ENCODE data around the gene VSX1. TPM values are rescaled to one million over a fixed set of nuclear protein-coding genes. Genes with fewer than 3 reads are reported as not detected.

Gene VSX1
- not detected for total RNA-seq

GRCh38 chr20:25081730-25082497, at the start of gene VSX1:
VSX1 (minus strand) TSS chr20:25082141; CDS start chr20:25082096, 45 bp downstream.
- TF ChIP-seq, protein P1, sequence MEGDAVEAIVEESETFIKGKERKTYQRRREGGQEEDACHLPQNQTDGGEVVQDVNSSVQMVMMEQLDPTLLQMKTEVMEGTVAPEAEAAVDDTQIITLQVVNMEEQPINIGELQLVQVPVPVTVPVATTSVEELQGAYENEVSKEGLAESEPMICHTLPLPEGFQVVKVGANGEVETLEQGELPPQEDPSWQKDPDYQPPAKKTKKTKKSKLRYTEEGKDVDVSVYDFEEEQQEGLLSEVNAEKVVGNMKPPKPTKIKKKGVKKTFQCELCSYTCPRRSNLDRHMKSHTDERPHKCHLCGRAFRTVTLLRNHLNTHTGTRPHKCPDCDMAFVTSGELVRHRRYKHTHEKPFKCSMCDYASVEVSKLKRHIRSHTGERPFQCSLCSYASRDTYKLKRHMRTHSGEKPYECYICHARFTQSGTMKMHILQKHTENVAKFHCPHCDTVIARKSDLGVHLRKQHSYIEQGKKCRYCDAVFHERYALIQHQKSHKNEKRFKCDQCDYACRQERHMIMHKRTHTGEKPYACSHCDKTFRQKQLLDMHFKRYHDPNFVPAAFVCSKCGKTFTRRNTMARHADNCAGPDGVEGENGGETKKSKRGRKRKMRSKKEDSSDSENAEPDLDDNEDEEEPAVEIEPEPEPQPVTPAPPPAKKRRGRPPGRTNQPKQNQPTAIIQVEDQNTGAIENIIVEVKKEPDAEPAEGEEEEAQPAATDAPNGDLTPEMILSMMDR (IDR thresholded peaks at IDR 0.05), result no peak
- DNase-seq (ENCODE audit: low spot score) (no peak), ATAC-seq (ENCODE audit: low FRiP score) (no peak)

- TF ChIP-seq, protein P1 (IDR thresholded peaks at IDR 0.05), result no peak
- ATAC-seq (ENCODE audit: low FRiP score), result no peak
- no peak for DNase-seq (ENCODE audit: low spot score)
Observed at GRCh38 chr20:25129908-25130307, 48.0 kb upstream of the VSX1 start.

DNA sequence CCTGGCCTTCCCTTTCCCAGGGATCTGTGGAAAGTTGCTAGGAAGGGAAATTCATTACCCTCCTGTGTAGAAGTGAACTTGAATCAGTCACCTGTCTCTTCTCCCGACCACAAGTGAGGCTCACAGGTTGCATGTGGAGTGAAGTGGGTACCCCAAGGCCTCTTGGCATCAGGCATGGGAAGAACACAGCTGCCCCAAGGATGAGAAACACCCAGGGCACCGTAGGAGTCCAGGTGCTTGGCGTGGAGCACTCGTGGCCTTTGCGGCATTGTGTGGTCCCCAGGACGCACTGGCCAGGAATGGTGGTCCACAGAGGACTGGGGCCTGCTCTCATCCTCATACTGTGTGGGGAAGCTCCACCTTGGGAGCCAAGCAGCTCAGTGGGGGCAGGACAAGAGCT, 47.5 kb upstream of the VSX1 start:
- TF ChIP-seq, protein P1 (IDR thresholded peaks at IDR 0.05), result no peak
- no peak for DNase-seq (ENCODE audit: low spot score)
- ATAC-seq (ENCODE audit: low FRiP score), result no peak

DNA sequence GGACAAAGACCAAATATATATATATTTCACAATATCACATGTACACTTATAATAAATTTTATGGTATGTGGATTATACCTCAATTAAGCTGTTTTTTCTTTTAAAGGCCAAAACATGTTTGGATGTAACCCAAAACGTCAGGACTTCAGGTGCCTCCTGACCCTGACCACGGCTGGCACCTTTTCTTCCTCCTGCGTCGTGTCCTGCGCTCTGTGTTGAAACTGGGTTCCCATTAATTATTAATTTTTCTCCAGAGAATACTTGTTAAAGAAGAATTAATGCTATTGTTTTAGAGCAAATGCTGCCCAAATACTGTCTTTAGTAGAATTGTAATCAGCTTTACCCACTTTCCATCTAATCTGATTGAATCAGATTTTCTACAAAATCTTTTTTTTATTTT, 46.7 kb upstream of the VSX1 start:
- ATAC-seq (ENCODE audit: low FRiP score) (no peak), DNase-seq (ENCODE audit: low spot score) (no peak)
- TF ChIP-seq, protein P1 (IDR thresholded peaks at IDR 0.05), result no peak

DNA sequence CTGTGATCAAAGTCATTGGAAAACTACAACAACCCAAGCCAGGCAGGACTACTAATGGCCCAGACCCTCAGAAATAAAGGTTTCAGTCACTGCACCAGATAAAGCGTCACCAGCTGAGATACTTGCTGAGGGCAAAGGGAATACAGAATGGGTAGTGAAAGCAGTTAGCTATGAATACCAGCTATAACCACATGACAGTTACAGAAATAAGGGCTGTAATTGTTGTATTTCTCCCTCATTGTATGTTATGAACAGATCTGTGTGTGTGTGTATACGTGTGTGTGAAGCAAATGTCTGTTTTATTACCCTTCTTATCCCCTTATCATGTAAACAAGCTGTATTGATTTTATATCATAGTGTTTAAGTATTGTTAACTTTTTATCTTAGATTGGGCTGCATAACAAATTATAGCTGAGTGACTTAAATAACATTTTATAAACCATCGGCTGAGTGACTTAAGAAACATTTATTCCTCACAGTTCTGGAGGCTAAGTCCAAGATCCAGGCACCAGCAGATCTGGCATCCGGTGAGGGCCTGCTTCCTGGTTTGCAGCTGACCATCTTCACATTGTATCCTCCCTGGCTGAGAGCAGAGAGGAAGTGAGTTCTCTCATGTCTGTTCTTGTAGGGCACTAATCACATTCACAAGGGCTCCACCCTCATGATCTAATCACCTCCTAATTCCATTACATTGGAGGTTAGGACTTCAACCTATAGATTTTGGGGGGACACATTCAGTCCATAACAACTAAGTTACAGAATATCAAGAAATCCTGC, 46.0 kb upstream of the VSX1 start:
- ATAC-seq (ENCODE audit: low FRiP score), result no peak
- TF ChIP-seq, protein P1 (IDR thresholded peaks at IDR 0.05), result no peak

DNA sequence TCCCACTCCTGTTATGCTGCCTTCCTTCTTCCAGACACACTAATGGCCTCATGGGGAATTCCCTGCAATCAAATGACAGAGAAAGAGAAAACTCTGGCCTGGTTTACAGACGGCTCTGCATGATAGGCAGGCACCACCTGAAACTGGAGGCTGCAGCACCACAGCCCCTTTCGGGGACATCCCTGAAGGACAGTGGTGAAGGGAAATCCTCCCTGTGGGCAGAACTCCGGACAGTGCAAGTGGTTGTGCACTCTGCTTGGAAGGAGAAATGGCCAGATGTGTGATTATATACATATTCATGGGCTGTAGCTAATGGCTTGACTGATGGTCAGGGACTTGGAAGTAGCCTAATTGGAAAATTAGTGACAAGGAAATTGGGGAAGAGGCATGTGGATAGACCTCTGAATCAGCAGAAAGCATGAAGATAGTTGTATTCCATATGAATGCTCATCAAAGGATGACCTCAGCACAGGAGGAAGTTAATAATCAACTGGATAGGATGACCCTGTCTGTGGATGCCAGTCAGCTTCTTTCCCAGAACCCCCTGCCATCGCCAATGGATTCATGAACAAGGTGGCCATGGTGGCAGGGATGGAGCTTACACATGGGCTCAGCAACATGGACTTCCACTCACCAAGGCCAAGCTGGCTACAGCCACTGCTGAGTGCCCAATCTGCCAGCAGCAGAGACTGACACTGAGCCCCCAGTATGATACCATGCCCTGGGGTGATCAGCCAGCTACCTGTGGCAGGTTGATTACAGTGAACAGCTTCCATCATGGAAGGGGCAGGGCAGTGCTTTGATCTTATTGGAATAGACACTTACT, 44.5 kb upstream of the VSX1 start:
- ATAC-seq (ENCODE audit: low FRiP score) (no peak), DNase-seq (ENCODE audit: low spot score) (no peak)
- TF ChIP-seq, protein P1 (IDR thresholded peaks at IDR 0.05), result no peak

More for the DNA sequence above, 46.0 kb upstream of the VSX1 start:
- DNase-seq (ENCODE audit: low spot score), result no peak
